AG09309 (cell line): ENCODE data around the gene LYPD3.

Experiments
- DNase-seq: peaks from one replicate; pipeline ENCODE4 v3.0.0-alpha.2; 2010; ENCODE audit warnings: low read depth
- H3K4me3 ChIP-seq: 2 replicates; pipeline ENCODE4 v1.5.1; 2011; ENCODE audit warnings: mild to moderate bottlenecking, low read depth, low read length, moderate library complexity; ENCODE audit not compliant: control insufficient read depth
- TF ChIP-seq, protein P1 (sequence below): IDR thresholded peaks from 2 replicates; pipeline ENCODE4 v1.5.1; 2011; ENCODE audit warnings: mild to moderate bottlenecking, low read depth, low read length, inconsistent platforms; ENCODE audit not compliant: insufficient read depth, control insufficient read depth; ENCODE audit errors: missing control alignments

Gene LYPD3

DNA sequence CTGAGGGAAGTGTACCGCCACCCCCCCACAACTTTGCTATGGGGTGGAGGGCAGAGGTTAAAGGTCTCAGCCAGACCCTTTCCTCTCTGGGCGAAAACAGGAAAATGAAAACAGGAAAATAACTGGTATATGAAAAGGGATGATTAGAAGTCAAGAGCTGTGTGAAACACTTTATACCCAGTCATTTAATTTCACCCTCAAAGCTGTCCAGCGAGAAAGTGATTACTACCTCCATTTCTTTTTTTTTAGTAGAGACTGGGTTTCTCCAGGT lies 39.7 kb upstream of the LYPD3 start:
- no peak for DNase-seq
- H3K4me3 ChIP-seq, result no peak overlapping the region; the same call in 1 of the 2 replicates
- TF ChIP-seq, protein P1, sequence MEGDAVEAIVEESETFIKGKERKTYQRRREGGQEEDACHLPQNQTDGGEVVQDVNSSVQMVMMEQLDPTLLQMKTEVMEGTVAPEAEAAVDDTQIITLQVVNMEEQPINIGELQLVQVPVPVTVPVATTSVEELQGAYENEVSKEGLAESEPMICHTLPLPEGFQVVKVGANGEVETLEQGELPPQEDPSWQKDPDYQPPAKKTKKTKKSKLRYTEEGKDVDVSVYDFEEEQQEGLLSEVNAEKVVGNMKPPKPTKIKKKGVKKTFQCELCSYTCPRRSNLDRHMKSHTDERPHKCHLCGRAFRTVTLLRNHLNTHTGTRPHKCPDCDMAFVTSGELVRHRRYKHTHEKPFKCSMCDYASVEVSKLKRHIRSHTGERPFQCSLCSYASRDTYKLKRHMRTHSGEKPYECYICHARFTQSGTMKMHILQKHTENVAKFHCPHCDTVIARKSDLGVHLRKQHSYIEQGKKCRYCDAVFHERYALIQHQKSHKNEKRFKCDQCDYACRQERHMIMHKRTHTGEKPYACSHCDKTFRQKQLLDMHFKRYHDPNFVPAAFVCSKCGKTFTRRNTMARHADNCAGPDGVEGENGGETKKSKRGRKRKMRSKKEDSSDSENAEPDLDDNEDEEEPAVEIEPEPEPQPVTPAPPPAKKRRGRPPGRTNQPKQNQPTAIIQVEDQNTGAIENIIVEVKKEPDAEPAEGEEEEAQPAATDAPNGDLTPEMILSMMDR, result no peak

DNA sequence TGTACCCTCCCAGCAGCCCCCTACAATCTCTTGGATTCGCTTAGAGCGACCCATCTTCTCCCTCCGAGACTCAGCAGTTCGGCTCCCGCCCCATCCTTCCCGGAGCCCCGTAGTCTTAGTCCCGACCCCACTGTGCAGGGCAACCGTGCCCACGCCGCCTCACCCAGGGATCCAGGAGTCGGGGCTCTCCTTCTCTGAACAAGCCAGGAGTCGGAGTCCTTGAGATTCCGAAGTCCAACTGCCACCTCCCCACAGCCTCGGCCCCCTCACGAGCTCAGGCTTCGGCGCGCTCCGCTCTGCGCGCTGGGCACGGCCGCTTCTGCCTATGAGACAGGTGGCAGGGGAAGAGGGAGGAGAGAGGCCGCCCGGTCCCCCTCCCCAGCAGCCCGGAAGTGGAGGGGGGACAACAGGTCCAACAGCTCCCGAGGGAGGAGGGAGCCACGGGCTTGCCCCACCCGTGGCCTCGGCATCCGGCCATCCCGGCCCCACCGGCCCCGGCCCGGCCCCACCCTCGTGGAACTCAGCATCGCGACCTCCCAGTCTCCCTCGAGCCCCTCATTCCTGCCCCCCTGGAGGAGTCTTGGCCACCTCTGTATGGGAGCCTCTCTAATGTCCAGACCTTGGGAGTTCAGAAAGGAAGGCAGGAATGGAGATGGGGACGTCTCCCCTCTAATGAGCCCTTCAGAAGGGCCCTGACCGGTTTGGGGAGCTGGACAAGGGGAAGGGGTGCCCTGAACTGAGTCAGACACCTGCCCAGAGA lies 39.2 kb upstream of the LYPD3 start, which contains the start of gene PHLDB3:
Gene PHLDB3, minus strand, starts transcription at position 321 of the 760 bp plus-strand sequence. CDS start 628 bp downstream, outside the sequence.
- TF ChIP-seq, protein P1, result no peak
- DNase-seq, result no peak
- H3K4me3 ChIP-seq, result peak within 1 kb of the TSS; percentile 62

DNA sequence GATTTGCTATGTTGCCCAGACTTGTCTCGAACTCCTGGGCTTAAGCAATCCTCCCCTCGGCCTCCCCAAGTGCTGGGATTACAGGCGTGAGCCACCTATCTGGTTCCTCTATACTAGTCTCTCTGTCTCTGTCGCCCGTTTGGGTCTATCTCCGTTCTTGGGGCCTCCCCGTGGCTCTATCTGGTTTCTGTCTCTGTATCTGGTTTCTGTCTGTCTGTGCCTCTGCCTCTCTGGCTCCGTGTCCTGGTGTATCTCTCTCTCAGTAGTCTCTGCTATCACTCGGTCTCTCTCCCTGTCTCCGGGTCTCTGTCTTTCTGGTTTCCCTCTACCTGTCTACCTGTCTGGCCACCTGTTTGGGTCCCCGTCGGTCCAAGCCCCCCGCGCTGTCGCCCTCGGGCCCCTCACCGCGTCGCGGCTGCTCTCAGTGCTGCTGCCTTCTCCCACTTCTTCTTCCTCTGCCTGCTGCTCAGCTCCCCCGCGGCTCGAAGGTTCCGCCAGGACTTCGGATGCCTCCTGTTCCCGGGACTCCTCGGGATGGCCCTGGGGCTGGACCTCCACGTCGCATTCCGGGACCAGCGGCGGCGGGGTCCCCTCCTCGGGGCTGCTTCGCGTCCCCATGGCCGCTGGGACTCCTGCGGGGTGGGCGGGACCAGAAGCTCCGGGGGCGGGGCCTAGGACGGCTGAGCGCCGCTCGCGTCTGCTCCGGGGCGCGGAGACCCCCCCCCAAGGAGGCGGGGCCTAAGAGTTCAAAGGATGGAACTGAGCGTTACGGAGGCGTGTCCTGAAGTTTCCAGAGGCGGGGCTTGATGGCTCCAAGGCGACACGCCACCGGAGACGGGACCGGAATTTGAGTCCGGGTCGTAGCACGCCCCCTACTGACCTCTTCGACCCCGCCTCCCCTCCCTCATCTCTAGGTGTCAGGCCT lies 38.4 kb upstream of the LYPD3 start:
- DNase-seq, result peak; percentile 39
- H3K4me3 ChIP-seq, result peak overlapping the region; percentile 62
- TF ChIP-seq, protein P1, result no peak

DNA sequence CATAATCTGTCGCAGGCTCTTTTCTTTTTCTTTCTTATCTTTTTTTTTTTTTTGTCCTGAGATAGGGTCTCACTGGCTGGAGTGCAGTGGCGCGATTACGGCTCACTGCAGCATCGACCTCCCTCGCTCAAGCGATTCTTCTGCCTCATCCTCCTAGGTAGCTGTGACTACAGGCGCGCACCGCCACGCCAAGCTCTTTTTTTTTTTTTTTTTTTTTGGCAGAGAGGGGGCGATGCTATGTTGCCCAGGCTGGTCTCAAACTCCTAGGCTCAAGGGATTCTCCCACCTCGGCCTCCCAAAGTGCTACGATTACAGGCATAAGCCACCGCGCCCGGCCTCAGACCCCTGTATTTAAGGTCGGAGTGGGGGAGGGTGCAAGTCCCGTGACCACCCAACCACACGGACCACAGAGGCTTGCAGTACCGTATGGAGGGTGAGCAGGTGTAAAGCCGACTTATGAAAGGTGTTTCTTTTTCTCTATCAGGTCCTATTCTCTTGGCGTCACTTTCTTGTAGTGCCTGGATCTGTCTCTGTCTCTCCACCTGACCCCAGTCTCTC lies 37.1 kb upstream of the LYPD3 start:
- DNase-seq, result no peak
- TF ChIP-seq, protein P1, result no peak
- no peak overlapping the region for H3K4me3 ChIP-seq

DNA sequence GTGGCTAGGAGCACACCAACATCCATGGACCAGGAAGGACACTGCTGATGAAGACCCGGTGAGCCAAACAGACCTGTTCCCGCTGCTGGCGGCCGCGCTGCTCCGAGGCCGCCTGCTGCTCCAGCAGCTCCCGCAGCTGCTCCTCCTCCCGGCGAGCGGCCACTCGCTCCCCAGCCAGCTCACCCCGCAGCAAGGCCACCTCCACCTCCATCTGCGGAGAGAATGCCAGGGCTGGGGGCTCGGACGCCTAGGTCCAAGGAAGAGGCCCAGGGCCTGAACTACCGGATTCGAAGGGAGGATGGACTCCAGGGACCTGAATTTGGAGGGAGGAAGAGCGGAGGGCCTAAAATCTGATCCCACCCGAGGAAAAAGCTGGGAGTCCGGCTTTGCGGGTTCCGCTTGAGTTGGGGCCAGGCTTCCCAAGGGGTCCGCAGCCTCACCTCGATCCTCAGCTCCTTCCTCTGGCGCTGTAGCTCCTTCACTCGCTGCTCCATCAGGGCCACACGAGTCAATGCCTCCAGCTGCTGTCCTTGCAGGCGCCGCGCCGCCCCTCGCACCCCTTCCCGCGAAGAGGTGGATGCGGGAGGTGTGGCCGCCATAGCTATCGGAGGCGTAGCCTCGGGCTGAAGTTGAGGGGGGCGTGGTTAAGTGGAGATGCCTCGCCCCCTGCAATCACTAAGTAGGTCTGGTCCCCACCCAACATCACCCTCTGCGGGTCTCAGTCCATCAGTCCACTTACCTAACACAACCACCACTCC lies 36.4 kb upstream of the LYPD3 start:
- H3K4me3 ChIP-seq, result no peak overlapping the region
- TF ChIP-seq, protein P1, result no peak
- no peak for DNase-seq

DNA sequence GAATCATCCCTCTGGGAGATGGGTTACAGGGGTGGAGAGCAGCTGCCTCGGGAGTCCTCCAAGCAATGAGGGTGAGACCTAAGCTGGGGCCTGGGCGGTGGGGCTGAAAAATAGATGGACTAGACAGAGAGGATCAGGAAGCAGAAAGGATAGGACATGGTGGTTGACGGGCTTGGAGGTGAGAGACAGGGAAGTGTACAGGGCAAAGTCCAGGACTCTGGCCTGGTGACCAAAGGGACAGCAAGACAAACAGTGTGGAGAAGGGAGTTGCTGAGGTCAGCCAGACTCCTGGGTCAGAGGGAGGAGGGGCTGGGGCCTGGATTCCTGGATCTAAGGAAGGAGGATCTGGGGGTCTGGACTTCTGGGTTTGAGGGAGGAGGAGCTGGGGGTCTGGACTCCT lies 33.6 kb upstream of the LYPD3 start:
- H3K4me3 ChIP-seq, result no peak overlapping the region
- DNase-seq, result no peak
- TF ChIP-seq, protein P1, result no peak
